Measurements from ENCODE around the gene AP3B1.
A peak's percentile ranks its signal among the peaks of the same experiment; 100 is the strongest.

The AP3B1 gene

DNA sequence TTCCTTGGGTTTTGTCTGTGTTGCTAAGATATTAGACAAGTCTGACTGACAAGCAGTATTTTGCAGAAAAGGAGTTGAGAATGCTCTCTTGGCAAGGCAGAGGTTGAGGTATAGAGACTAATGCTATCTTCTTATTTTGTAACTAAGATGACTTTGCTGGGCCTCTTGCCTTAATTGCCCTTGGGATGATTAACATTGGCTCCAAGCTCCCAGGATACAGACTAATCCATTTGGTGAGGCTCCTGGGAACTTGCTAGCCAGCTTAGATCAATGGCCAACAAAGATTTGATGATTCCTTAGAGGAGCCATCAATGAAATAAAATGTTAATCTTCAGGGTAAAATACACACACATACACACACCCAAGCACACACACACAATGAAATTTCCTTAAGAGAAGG is 28.7 kb upstream of the AP3B1 start:
- ATAC-seq (ENCODE audit: insufficient read depth, low read depth) = no peak
- H2AFZ ChIP-seq (ENCODE audit: low read depth, low read length) = no peak overlapping the region
- TF ChIP-seq, protein P1, sequence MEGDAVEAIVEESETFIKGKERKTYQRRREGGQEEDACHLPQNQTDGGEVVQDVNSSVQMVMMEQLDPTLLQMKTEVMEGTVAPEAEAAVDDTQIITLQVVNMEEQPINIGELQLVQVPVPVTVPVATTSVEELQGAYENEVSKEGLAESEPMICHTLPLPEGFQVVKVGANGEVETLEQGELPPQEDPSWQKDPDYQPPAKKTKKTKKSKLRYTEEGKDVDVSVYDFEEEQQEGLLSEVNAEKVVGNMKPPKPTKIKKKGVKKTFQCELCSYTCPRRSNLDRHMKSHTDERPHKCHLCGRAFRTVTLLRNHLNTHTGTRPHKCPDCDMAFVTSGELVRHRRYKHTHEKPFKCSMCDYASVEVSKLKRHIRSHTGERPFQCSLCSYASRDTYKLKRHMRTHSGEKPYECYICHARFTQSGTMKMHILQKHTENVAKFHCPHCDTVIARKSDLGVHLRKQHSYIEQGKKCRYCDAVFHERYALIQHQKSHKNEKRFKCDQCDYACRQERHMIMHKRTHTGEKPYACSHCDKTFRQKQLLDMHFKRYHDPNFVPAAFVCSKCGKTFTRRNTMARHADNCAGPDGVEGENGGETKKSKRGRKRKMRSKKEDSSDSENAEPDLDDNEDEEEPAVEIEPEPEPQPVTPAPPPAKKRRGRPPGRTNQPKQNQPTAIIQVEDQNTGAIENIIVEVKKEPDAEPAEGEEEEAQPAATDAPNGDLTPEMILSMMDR (IDR thresholded peaks at IDR 0.05; ENCODE audit: borderline replicate concordance, extremely low read depth, low read length, poor library complexity, severe bottlenecking) = no peak
- no peak for TF ChIP-seq EZH2 (IDR thresholded peaks at IDR 0.05; ENCODE audit: borderline replicate concordance, low read depth, low read length, severe bottlenecking)

GRCh38 chr5:78320401-78320800 is 25.9 kb upstream of the AP3B1 start:
- Histone ChIP-seq H3K4me1 (ENCODE audit: insufficient read depth, low read length) (no peaks in the 10 kb centered on the region), H3K79me2 (ENCODE audit: insufficient read depth, low read length) (no peaks in the 10 kb centered on the region), H3K27ac (ENCODE audit: low read length) (no peak overlapping the region), H3K4me3 (ENCODE audit: low read depth in 1 of 2, low read length in 2 of 2) (no peak overlapping the region), H3K36me3 (ENCODE audit: insufficient read depth, low read length) (no peaks in the 10 kb centered on the region), H2AFZ (ENCODE audit: low read depth, low read length) (no peak overlapping the region), H3K9me3 (ENCODE audit: insufficient read depth, low read length, severe bottlenecking) (no peaks in the 10 kb centered on the region), H3K9ac (ENCODE audit: low read depth, low read length) (no peak overlapping the region), H4K20me1 (ENCODE audit: insufficient read depth, low read length) (no peaks in the 10 kb centered on the region), H3K4me2 (ENCODE audit: insufficient read depth, low read length) (no peak overlapping the region), H3K27me3 (ENCODE audit: insufficient read depth, low read length, poor library complexity) (no peaks in the 10 kb centered on the region)
- no peak for DNase-seq
- TF ChIP-seq, protein P1 (IDR thresholded peaks at IDR 0.05; ENCODE audit: borderline replicate concordance, extremely low read depth, low read length, poor library complexity, severe bottlenecking) = peak; percentile 66
- no peak for TF ChIP-seq EZH2 (IDR thresholded peaks at IDR 0.05; ENCODE audit: borderline replicate concordance, low read depth, low read length, severe bottlenecking)
- no peak for ATAC-seq (ENCODE audit: insufficient read depth, low read depth)

More for the DNA sequence above, 28.7 kb upstream of the AP3B1 start:
- no peak overlapping the region for H3K27ac ChIP-seq (ENCODE audit: low read length)
- no peaks in the 10 kb centered on the region for H3K9me3 ChIP-seq (ENCODE audit: insufficient read depth, low read length, severe bottlenecking)
- no peaks in the 10 kb centered on the region for H3K36me3 ChIP-seq (ENCODE audit: insufficient read depth, low read length)
- DNase-seq = no peak
- no peaks in the 10 kb centered on the region for H3K4me1 ChIP-seq (ENCODE audit: insufficient read depth, low read length)
- no peak overlapping the region for H3K4me2 ChIP-seq (ENCODE audit: insufficient read depth, low read length)
- no peaks in the 10 kb centered on the region for H3K79me2 ChIP-seq (ENCODE audit: insufficient read depth, low read length)
- no peak overlapping the region for H3K9ac ChIP-seq (ENCODE audit: low read depth, low read length)
- no peaks in the 10 kb centered on the region for H4K20me1 ChIP-seq (ENCODE audit: insufficient read depth, low read length)
- H3K4me3 ChIP-seq (ENCODE audit: low read depth in 1 of 2, low read length in 2 of 2) = no peak overlapping the region
- H3K27me3 ChIP-seq (ENCODE audit: insufficient read depth, low read length, poor library complexity) = no peaks in the 10 kb centered on the region

GRCh38 chr5:78318337-78318736 is 23.8 kb upstream of the AP3B1 start:
- ATAC-seq (ENCODE audit: insufficient read depth, low read depth) (no peak), DNase-seq (no peak)
- TF ChIP-seq, protein P1 (IDR thresholded peaks at IDR 0.05; ENCODE audit: borderline replicate concordance, extremely low read depth, low read length, poor library complexity, severe bottlenecking) = no peak
- TF ChIP-seq EZH2 (IDR thresholded peaks at IDR 0.05; ENCODE audit: borderline replicate concordance, low read depth, low read length, severe bottlenecking) = no peak

GRCh38 chr5:78317515-78317914 is 23.0 kb upstream of the AP3B1 start:
- H3K79me2 ChIP-seq (ENCODE audit: insufficient read depth, low read length) = no peaks in the 10 kb centered on the region
- DNase-seq = no peak
- ATAC-seq (ENCODE audit: insufficient read depth, low read depth) = no peak
- H2AFZ ChIP-seq (ENCODE audit: low read depth, low read length) = no peak overlapping the region
- H3K4me2 ChIP-seq (ENCODE audit: insufficient read depth, low read length) = no peak overlapping the region
- H3K27ac ChIP-seq (ENCODE audit: low read length) = no peak overlapping the region
- H3K9me3 ChIP-seq (ENCODE audit: insufficient read depth, low read length, severe bottlenecking) = no peaks in the 10 kb centered on the region
- TF ChIP-seq EZH2 (IDR thresholded peaks at IDR 0.05; ENCODE audit: borderline replicate concordance, low read depth, low read length, severe bottlenecking) = no peak
- TF ChIP-seq, protein P1 (IDR thresholded peaks at IDR 0.05; ENCODE audit: borderline replicate concordance, extremely low read depth, low read length, poor library complexity, severe bottlenecking) = no peak
- H3K4me3 ChIP-seq (ENCODE audit: low read depth in 1 of 2, low read length in 2 of 2) = no peak overlapping the region
- no peak overlapping the region for H3K9ac ChIP-seq (ENCODE audit: low read depth, low read length)
- H4K20me1 ChIP-seq (ENCODE audit: insufficient read depth, low read length) = no peaks in the 10 kb centered on the region
- no peaks in the 10 kb centered on the region for H3K36me3 ChIP-seq (ENCODE audit: insufficient read depth, low read length)
- H3K27me3 ChIP-seq (ENCODE audit: insufficient read depth, low read length, poor library complexity) = no peaks in the 10 kb centered on the region
- H3K4me1 ChIP-seq (ENCODE audit: insufficient read depth, low read length) = no peaks in the 10 kb centered on the region

More at GRCh38 chr5:78318337-78318736, 23.8 kb upstream of the AP3B1 start:
- H2AFZ ChIP-seq (ENCODE audit: low read depth, low read length) = no peak overlapping the region
- H3K4me2 ChIP-seq (ENCODE audit: insufficient read depth, low read length) = no peak overlapping the region
- no peaks in the 10 kb centered on the region for H3K9me3 ChIP-seq (ENCODE audit: insufficient read depth, low read length, severe bottlenecking)
- no peaks in the 10 kb centered on the region for H3K4me1 ChIP-seq (ENCODE audit: insufficient read depth, low read length)
- H3K36me3 ChIP-seq (ENCODE audit: insufficient read depth, low read length) = no peaks in the 10 kb centered on the region
- H3K9ac ChIP-seq (ENCODE audit: low read depth, low read length) = no peak overlapping the region
- no peak overlapping the region for H3K27ac ChIP-seq (ENCODE audit: low read length)
- H4K20me1 ChIP-seq (ENCODE audit: insufficient read depth, low read length) = no peaks in the 10 kb centered on the region
- no peaks in the 10 kb centered on the region for H3K79me2 ChIP-seq (ENCODE audit: insufficient read depth, low read length)
- H3K4me3 ChIP-seq (ENCODE audit: low read depth in 1 of 2, low read length in 2 of 2) = no peak overlapping the region
- no peaks in the 10 kb centered on the region for H3K27me3 ChIP-seq (ENCODE audit: insufficient read depth, low read length, poor library complexity)
